ENCODE measurements around the gene SNCAIP.

SNCAIP gene

GRCh38 chr5:122400341-122400740, 88.3 kb downstream of the SNCAIP start:
- DNase-seq (ENCODE audit: low read depth), result no peak

DNA sequence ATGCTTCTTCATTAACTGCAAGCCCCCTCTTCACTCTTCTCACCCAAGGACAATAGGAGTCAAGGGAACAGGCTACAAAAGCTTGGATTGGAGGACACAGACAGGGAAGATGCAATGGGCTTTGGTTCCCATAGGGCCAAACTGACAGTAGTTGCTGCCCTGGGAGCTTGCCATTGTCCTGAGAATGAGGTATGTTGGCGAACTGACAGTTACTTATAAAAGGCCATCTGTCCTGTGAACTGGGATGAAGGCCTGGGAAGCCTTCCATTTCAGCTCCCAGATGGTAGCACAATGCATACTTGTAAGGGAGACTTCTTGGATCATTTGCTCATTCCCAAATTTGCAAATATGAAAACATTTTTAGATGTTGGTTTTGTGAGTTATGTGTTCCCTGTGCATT, 88.9 kb downstream of the SNCAIP start:
- DNase-seq (ENCODE audit: low read depth), result no peak

DNA sequence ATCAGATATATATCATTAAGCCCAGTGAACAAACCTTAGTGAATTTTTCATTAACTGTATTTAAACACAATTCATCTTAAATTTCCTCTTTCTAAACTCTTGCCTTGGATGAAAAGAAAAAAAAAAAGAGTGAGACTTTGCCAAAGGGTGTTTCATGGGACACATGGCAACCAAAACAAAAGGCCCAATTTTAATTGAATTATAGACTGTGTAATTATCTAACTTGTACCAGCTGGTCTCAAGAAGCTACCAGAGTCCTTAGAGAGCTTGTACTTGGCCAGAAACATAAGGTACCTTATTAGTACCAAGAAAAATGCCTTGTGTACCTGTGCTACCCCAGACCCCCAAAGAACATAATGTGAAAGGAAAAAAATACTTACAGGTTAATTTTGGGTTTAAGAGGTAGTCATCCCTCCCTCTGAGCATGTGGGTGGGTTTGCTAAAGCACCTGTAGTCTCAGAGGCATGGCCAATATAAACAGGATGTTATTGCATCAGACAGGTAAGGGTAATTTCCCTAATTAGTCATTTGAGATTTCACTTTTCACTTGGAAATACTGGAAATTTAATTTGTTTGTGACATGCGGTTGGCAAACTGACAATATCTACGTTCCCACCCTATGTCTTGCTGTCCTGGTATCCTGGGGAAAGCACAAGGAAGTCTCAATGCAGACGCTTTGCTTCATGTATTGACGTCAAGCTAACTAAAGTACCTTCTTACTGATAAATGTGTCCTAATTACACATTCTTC, 90.1 kb downstream of the SNCAIP start:
- no peak for DNase-seq (ENCODE audit: low read depth)

DNA sequence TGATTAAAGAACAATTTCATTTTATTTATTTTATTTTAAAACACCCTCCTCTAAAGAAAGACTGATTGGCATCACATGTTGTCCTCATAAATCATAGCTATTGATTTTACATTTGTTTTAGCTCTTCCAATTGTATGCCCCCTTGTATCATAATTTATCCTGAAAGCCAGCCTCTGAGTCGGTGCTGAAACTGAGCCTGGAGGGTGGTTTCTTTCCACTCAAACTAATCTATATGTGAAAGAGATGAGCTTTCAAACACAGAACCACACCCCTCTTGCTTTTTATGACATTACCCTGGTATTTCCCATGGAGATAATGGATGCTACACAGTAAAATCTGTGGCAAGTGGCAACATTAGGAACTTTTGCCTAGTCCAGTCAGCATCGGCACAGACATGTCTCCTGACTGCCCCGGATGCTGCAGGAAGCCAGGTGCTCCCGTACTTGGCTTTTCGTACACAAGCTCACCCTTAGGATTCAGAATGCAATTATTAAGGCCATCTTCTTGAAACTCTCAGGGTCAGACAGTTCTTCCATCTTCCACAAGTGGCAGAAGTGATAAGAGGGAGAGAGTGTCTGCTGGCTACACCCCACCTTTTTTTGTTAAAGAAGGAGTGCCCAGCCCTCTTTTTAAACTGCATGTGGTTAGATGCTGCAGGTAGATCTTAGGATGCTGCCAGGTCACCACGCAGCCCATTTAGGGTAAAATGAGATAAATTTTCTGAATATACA, 91.1 kb downstream of the SNCAIP start:
- no peak for DNase-seq (ENCODE audit: low read depth)

DNA sequence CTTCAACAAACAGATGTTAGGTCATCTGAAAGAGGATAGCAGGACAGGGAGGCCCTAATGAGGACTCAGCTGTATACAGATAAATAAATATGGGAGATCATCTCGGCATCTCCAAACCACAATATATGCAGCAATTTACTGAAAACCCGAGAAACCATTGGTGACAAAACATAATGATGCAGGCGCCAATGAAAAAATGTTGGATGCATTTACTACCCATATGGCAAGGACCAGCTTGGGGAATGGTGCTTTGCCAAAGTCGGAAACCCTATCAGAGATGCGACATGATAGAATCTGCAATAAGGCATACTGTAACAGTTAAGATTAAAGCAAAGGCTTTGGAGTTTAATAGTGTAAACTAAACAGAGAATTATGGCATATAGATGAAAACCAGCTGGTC, 92.0 kb downstream of the SNCAIP start:
- no peak for DNase-seq (ENCODE audit: low read depth)

- no peak for DNase-seq (ENCODE audit: low read depth)
Observed at GRCh38 chr5:122404653-122405362, 92.8 kb downstream of the SNCAIP start.

DNA sequence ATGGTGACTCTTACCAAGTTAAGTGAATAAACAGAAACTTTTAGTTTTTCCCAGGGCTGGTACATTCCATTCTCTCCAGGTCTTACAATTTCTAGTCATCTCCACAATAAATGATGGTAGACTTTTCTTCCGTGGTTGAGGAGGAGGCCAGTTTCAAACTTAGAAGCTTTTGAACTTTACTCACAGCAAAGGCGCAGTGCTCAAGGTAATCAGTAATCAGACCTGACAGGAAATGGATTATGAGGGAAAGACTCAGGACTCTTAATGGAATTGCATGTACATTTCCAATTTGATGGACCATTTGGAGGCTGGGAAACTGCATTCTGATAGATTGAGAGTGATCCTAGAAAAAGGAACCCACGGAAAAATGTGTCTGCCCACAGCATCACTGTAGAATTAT, 93.7 kb downstream of the SNCAIP start:
- no peak for DNase-seq (ENCODE audit: low read depth)

- DNase-seq (ENCODE audit: low read depth), result no peak
Observed at GRCh38 chr5:122406181-122406580, 94.1 kb downstream of the SNCAIP start.

DNA sequence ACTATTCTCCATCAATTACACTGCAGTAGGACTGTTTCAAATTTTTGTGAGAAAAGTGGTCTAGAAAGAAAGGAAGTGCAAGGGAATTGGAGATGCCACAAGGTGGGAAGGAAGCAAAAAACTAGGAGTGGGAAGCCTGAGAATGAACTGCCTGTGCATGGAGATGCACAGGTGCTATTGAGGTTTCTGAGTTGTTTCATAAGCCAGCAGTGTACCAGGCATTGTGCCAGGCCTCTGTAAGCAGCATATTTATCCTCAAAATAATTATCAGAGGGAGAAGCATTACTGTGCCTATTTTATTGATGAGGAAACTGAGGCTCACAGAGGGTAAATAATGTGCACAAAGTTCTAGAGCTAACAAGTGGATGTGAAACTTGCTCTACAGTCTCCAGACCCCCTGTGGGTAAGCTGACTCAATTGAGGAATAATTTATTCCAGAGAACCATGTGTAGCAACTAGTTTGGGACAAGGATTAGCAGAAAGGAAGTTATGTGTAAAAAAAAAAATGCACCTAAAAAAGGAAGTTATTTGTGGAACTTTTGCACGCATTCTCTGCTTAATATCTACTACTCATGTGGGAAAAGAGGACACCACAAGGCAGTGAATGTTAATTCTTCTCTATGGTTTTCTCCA, 96.7 kb downstream of the SNCAIP start:
- no peak for DNase-seq (ENCODE audit: low read depth)

DNA sequence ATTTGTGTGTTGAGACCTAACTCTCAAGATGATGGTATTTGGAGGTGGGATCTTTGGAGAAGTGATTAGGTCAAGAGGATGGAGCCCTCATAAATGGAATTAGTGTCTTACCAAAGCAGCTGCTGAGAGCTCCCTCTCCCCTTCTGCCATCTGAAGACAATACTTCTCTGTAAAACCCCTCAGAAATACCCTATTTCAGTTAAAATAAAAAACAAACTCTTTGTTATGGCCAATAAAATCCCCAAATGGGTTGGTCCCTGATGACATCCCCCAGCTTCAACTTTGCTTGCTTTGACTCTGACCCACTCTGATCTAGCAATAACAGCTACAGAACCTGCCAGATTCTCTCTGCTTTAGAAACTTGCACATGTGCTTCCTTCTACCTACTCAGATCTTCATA, 100.9 kb downstream of the SNCAIP start:
- no peak for DNase-seq (ENCODE audit: low read depth)

DNA sequence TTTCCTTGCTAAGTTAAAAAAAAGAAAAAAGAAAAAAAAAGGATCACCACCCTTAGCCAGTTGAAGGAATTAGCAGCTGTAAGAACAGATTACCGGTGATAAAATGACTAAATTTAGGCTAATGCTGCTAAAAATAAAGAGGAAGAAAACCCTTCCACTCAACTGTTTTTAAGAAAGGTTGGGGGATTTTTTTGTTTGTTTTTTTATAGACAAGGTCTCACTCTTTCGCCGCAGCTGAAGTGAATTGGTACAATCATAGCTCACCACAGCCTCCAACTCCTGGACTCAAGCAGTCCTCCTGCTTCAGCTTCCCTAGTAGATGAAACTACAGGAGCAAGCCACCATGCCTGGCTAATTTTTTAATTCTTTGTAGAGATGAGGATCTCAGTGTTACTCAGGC, 101.7 kb downstream of the SNCAIP start:
- DNase-seq (ENCODE audit: low read depth), result no peak

- peak; percentile 62 for DNase-seq (ENCODE audit: low read depth)
Observed at GRCh38 chr5:122415030-122415800, 103.2 kb downstream of the SNCAIP start.

- DNase-seq (ENCODE audit: low read depth), result no peak
Observed at GRCh38 chr5:122415801-122416120, 103.7 kb downstream of the SNCAIP start.

- DNase-seq (ENCODE audit: low read depth), result no peak
Observed at GRCh38 chr5:122419142-122419894, 107.3 kb downstream of the SNCAIP start.

- DNase-seq (ENCODE audit: low read depth), result no peak
Observed at GRCh38 chr5:122420091-122420490, 108.1 kb downstream of the SNCAIP start.

- DNase-seq (ENCODE audit: low read depth), result no peak
Observed at GRCh38 chr5:122420537-122421236, 108.7 kb downstream of the SNCAIP start.

GRCh38 chr5:122421374-122422079, 109.5 kb downstream of the SNCAIP start:
- no peak for DNase-seq (ENCODE audit: low read depth)

DNA sequence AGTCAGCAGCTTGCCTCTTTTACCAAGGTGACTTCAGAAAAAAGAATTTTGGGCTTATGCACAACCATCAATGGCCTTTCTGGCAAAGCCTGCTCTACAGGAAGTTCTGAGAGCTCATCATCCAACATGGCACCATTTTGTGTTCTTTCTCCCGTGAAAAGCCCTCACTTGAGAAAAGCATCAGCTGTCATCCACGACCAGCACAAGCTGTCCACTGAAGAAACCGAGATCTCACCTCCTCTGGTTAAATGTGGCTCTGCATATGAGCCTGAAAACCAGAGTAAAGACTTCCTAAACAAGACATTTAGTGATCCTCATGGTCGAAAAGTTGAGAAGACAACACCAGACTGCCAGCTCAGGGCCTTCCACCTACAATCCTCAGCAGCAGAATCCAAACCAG, 111.2 kb downstream of the SNCAIP start:
- DNase-seq (ENCODE audit: low read depth), result no peak

DNA sequence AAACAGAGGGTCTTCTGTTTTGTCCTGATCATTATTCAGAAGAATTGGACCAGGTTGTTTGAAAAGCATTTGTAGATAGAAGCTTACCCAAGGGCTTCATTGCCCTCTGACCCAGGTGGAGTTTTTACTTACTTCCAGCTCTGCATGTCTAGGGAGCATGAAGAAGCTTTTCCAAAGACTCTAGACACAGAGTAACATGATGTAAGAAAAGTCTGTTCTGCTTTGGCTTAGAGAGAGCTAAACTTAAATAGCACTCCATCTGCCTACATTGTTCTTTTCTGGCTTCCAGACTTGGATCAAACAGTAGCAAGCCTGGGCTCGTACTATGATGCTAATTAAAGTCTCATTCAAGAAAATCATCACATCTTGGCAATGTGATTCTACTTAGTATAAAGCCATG, 112.1 kb downstream of the SNCAIP start:
- no peak for DNase-seq (ENCODE audit: low read depth)

GRCh38 chr5:122426301-122426700, 114.3 kb downstream of the SNCAIP start:
- no peak for DNase-seq (ENCODE audit: low read depth)

Measured in EH (cell line).